Naive B cell (primary cell): Measurements from ENCODE around the gene API5. TPM values are rescaled to one million over a fixed set of nuclear protein-coding genes. Genes with fewer than 3 reads are reported as not detected.

Experiments used
- ATAC-seq, 2 donors: fragments of 150-1000 bp; cut with Tn5 transposase; 2 replicates each; pipeline ENCODE4 v1.10.0; 2021; ENCODE audit warnings: low read depth in 2 of 2, mild to moderate bottlenecking in 2 of 2, moderate library complexity in 2 of 2
- DNase-seq: peaks from one replicate; pipeline ENCODE4 v3.0.0; 2022
- H3K27ac Mint-ChIP-seq, 6 donors: one replicate each; pipeline ENCODE4 v1.8.0; 2020 to 2022; ENCODE audit warnings: mild to moderate bottlenecking in 6 of 6, mixed read lengths in 6 of 6, moderate library complexity in 5 of 6, inconsistent platforms in 2 of 6
- H3K27me3 Mint-ChIP-seq, 3 donors: one replicate each; pipeline ENCODE4 v1.8.0; 2021 to 2022; ENCODE audit warnings: mixed read lengths in 3 of 3, mild to moderate bottlenecking in 1 of 3
- H3K36me3 Mint-ChIP-seq, 2 donors: one replicate each; pipeline ENCODE4 v1.8.0; 2020 to 2022; ENCODE audit warnings: mixed read lengths in 2 of 2, inconsistent platforms in 1 of 2, mild to moderate bottlenecking in 1 of 2
- H3K4me1 Mint-ChIP-seq, 3 donors: one replicate each; pipeline ENCODE4 v1.8.0; 2020 to 2022; ENCODE audit warnings: mixed read lengths in 3 of 3, inconsistent platforms in 1 of 3, mild to moderate bottlenecking in 1 of 3, moderate library complexity in 1 of 3
- H3K4me3 Mint-ChIP-seq, 8 donors: one replicate each; pipeline ENCODE4 v1.8.0; 2020 to 2022; ENCODE audit warnings: mild to moderate bottlenecking in 8 of 8, mixed read lengths in 8 of 8, moderate library complexity in 8 of 8, inconsistent platforms in 2 of 8
- H3K9me3 Mint-ChIP-seq, 7 donors: one replicate each; pipeline ENCODE4 v1.8.0; 2020 to 2022; ENCODE audit warnings: mixed read lengths in 7 of 7, mild to moderate bottlenecking in 5 of 7, inconsistent platforms in 2 of 7, moderate library complexity in 1 of 7
- polyA plus RNA-seq, 6 donors: library from polyadenylated mRNA; unstranded; fragments of 300-500 nt; fragmentation: Illumina TruSeq; gene quantifications; one replicate each; pipeline ENCODE4 v1.2.3, GENCODE V29; 2021; ENCODE audit warnings: low read depth in 6 of 6

The API5 gene
- 100 to 1,000 TPM in 5 of 6 donors, 10 to 100 TPM in 1; 97.4 to 143 (median 122) TPM for polyA plus RNA-seq

DNA sequence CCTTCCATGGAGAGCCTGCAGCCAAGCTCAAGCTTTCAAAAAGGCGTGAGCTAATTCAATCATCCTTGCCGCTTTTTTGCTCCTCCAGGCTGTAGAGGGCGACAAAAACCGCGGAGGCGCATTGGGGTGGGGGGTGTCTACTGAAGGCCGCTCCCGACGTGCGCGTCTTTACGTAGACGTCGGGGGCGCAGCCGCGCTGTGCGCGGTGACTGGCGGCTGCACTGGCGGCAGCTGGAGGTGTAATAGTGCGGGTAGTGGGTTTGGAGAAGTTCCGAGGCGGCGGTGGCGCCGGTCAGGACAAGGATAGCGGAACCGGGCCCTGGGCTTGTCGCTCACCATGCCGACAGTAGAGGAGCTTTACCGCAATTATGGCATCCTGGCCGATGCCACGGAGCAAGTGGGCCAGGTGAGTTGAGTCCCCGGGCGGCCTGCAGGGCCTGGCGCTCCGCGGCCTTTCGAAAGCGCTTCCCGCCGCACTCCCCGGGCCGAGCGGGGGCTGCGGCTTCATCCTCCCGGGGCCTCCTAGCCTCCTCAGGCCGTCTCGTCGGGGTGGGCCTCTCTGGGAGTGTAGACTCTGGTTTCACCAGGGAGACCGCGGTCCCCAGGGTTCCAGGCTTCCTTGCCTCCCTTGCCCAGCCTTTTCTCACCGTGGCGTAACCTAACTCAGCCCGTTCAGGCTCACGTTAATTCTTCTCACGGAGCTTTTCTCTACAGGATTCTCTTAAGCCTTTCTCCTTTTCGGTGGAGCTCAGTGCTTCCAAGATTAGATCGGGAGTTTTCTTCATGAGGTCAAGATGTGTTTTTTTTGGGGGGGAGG is at the start of gene API5:
API5 (plus strand) TSS at position 206 of the 817 bp plus-strand sequence; CDS start at position 338, 132 bp downstream.
- ATAC-seq (peak; percentile 94 to 95), DNase-seq (peak; percentile 95)
- no peaks in the 10 kb centered on the region for H3K36me3 Mint-ChIP-seq
- peaks cover 31 to 46% (median 43%) of the 10 kb centered on the region in 3 donors for H3K4me1 Mint-ChIP-seq
- no peaks in the 10 kb centered on the region for H3K27me3 Mint-ChIP-seq
- peak within 1 kb of the TSS; percentile 89 to 97 (median 94) for H3K4me3 Mint-ChIP-seq
- H3K9me3 Mint-ChIP-seq, result no peaks in the 10 kb centered on the region
- peak within 1 kb of the TSS; percentile 91 to 99 (median 96) for H3K27ac Mint-ChIP-seq

DNA sequence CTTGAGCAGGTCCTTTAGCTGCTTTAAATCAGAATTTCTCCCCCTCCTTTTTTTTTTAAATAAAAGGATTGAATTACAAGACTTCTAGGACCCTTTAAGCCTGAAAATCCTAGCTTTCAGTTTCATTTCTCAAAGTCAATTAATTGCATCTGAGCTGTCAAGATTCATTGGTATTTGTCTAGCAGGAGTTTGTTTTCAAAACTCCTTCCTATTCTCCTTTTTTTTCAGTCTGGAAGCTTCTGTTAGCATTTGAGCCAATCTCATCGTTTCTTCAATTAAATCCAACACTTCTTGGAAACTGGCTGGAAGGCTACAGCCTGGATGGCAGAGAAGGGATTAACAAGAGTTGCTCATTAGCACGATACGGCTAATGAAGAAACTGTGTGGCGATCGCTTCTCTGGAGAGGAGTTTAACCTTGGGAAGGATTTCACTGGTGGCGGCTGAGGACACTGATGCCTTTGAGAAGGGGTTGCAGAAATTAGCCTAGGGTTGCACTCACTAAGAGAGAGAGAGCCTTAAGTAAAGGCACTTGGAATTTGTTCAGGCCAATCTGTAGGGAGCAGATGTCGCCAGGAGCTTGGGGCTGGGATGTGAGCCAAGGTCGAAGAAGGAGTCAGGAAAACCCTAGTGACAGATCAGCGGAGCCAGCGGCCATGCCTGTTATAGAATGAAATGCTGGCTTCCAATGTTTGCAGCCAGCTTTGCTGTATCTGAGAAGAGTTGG is 43.8 kb upstream of the API5 start:
- Mint-ChIP-seq H3K4me1 (no peaks in the 10 kb centered on the region), H3K4me3 (peak overlapping the region in 1 of 8 donors; percentile 4), H3K36me3 (no peaks in the 10 kb centered on the region), H3K27me3 (peaks cover 12 to 30% (median 14%) of the 10 kb centered on the region in 3 donors), H3K27ac (no peak overlapping the region), H3K9me3 (peaks cover 0 to 7% (median 4%) of the 10 kb centered on the region in 7 donors)
- DNase-seq (no peak), ATAC-seq (no peak)

DNA sequence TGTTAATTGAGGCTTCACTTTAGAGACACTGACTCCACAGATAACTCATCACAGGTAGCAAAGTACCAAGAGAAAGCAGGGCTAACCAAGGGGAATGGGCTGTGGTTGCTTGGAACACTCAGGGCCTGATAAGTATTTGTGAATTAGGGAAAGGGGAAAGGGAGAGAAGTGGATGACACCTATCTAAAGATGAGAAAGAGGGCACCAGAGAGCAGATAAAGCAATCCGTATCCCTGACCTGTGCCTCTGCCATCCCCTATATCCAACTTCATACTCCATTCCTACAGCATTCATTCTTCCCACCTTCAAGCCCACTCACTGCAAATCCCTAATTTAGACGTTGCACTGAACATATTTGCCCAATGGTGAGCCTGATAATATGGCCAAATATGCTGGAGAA is 43.0 kb upstream of the API5 start:
- DNase-seq, result no peak
- Mint-ChIP-seq H3K4me1 (no peaks in the 10 kb centered on the region), H3K4me3 (peak overlapping the region in 1 of 8 donors; percentile 16), H3K36me3 (peaks cover 0 to 3% of the 10 kb centered on the region in 2 donors), H3K27me3 (peaks cover 12 to 30% (median 14%) of the 10 kb centered on the region in 3 donors), H3K9me3 (peaks cover under 1 to 12% (median 8%) of the 10 kb centered on the region in 7 donors), H3K27ac (no peak overlapping the region)
- no peak for ATAC-seq

DNA sequence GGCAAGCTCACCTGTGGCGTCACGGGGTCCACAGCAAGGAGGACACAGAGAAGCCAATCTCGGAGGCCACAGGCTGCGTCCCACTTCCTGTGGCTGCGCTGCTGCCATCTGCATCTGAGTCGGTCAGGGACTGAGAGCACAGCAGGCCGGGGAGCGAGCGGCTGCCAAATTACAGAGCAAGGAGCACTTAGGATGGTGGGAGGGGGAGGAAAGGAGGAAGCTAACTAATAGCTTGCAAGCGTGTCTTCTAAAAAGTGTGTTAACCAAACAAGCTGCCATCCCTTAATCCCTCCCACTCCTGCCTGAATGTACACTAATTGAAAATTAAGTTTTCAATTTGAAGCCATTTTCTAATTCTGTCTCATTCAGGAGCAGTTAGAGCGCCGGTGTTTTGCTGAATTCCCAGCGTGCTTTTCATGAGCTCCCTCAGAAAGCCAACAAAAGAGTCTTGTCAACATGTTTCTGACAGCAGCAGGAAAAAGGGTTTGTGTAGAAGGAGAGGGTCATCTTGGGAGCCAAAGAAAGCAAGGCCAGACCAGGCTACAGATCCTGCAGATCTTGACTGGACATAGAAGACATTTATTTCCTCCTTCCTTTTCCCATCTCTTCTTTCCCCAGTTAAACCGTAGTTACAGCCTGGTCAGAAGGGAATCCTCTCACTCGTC is 42.4 kb upstream of the API5 start:
- Mint-ChIP-seq H3K36me3 (peaks cover 0 to 9% of the 10 kb centered on the region in 2 donors), H3K27ac (no peak overlapping the region), H3K4me3 (peak overlapping the region in 1 of 8 donors; percentile 52), H3K9me3 (peaks cover 5 to 18% (median 13%) of the 10 kb centered on the region in 7 donors), H3K4me1 (no peaks in the 10 kb centered on the region), H3K27me3 (peaks cover 12 to 24% (median 14%) of the 10 kb centered on the region in 3 donors)
- ATAC-seq (no peak), DNase-seq (no peak)

DNA sequence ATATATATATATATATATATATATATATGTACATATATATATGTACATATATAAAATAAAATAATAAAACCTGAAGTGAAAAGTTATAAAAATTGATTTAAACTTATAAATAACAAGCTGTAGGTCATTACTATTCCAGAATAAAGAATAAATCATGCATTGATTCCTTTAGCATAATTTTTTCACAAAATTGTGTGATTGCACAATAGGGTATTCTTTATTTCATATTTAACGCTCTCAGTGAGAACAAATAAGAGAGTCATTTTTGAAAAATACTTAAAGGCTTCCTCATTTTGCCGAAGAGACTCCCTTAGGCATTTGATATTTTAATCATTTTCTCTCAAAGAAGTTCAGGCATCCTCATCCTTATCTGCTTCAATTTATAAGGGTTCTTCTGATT is 41.3 kb upstream of the API5 start:
- H3K4me1 Mint-ChIP-seq, result no peaks in the 10 kb centered on the region

DNA sequence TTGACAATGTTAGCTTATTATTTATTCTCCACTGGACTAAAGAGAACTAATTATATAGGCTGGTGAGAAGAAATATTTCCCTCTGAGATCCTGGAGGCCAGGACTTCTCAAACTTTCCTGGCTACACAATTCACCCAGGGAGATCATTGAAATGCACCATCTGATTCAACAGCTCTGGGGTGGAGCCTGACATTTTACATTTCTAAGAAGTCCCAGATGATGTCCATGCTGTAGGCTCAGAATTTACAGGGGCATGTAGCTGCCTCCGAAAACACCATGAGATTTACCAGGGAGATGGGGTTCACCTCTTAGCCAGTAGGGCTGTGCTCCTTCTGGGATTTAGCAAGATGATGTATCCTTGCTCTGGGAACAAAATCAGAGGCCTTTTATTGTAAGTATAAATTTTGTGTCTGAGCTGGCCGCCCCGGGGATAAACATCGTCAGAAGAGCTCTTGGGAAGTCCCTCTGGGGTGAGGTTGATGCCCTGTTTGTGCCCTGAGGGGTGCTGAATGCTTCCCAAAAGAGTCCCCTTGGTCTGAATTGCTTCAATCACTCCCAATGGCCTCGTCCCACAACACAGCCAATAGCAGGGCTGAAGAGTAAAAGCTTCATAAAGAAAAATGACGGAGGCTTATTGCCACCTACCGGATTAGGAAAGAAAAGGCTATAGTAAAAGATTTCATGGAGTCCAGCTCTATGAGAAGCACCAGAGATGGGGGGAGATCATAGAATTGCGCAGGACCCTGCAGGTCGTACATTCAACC is 33.4 kb upstream of the API5 start:
- DNase-seq (no peak), ATAC-seq (no peak)
- Mint-ChIP-seq H3K27ac (no peak overlapping the region), H3K27me3 (peaks cover 18 to 35% (median 20%) of the 10 kb centered on the region in 3 donors), H3K4me3 (no peak overlapping the region), H3K9me3 (peaks cover 5 to 18% (median 10%) of the 10 kb centered on the region in 7 donors), H3K4me1 (no peaks in the 10 kb centered on the region), H3K36me3 (peaks cover 0 to 9% of the 10 kb centered on the region in 2 donors)

More for the DNA sequence above, 41.3 kb upstream of the API5 start:
- Mint-ChIP-seq H3K27me3 (peaks cover 12 to 17% (median 14%) of the 10 kb centered on the region in 3 donors), H3K27ac (no peak overlapping the region), H3K9me3 (peaks cover 5 to 22% (median 16%) of the 10 kb centered on the region in 7 donors), H3K4me3 (no peak overlapping the region), H3K36me3 (peaks cover 0 to 9% of the 10 kb centered on the region in 2 donors)
- ATAC-seq, result no peak
- DNase-seq, result no peak

DNA sequence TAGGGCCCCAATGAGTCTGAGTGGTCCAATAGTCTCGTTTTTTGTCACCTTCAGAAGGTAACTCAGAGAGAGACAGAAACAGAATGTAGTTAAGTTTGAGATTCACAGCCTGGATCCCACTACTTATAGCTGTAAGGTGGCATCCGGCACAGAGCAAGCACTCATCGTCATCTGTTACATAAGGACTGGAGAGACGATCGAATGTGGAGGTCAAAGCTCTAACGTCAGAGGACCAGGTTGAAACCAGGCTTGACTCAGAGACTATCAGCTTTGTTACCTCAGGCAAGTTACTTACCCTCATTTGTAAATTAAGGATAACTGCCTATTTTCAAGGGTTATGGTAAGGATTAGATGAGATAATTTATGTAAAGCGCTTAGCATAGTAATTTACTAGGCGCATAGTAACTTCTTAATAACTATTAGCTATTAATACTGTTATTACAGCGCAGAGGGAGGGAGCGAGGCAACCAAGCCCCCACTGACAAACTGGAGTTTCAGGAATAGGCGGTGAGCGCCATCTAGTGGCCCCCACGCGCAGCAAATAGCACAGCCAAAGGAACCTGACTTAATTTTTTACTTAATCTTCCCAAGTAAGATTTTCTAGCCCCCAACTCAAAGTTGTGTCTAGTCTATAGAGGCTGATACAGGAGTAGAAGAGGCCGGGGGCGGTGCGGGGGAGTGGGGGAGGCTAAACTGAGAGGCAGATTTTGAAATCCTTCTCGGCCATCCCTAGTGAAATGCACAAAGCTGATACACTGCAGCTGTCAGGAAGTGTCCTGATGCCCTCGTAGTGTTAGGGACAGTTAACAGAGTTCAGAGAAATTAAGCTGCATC is 29.0 kb upstream of the API5 start:
- Mint-ChIP-seq H3K4me1 (no peaks in the 10 kb centered on the region), H3K27me3 (peaks cover 26 to 36% (median 28%) of the 10 kb centered on the region in 3 donors), H3K4me3 (no peak overlapping the region), H3K9me3 (no peaks in the 10 kb centered on the region), H3K36me3 (no peaks in the 10 kb centered on the region), H3K27ac (no peak overlapping the region)
- DNase-seq (peak; percentile 14), ATAC-seq (no peak)

DNA sequence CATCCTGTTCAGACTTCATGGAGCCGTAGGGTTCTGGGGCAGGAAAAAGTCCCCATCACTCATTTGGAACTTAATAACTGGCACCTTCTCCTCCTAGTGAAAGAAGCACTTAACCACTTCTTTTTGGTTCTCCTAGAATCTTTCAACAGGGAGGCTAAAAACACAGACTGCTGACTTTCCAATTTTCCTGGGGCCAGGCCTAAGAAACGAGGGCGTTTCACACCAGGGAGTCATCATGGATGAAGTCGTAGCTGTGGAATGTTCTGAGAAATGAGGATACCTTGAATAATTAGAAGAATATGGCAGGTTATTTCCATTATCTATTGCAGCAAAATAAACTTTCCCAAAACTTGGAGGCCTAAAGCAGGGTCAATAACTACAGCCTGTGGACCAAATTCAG is 26.0 kb upstream of the API5 start:
- no peak for ATAC-seq
- H3K9me3 Mint-ChIP-seq, result peaks cover 0 to 19% (median 2%) of the 10 kb centered on the region in 7 donors
- H3K27me3 Mint-ChIP-seq, result peaks cover 18 to 21% (median 19%) of the 10 kb centered on the region in 3 donors
- no peak overlapping the region for H3K4me3 Mint-ChIP-seq
- H3K36me3 Mint-ChIP-seq, result no peaks in the 10 kb centered on the region
- DNase-seq, result no peak
- no peak overlapping the region for H3K27ac Mint-ChIP-seq
- H3K4me1 Mint-ChIP-seq, result peaks cover 0 to 4% (median 0%) of the 10 kb centered on the region in 3 donors

DNA sequence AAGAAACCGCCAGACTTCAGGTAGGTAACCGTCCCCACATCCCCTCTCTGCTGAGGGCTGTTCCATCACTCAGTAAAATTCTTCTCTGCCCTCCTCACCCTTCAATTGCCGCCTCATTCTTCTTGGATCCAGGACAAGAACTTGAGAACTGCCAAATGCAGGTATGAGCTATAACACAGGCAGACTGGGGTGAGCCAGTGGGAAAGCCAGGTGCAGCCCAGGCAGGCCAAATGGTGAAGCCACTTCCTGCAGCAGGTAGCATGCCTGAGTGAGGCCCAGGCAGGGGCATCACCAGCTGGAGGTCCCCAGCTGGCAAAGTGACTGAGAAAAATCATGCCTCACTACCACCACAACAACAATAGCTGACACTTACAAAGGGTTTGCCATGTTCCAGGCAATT is 22.4 kb upstream of the API5 start:
- Mint-ChIP-seq H3K27ac (no peak overlapping the region), H3K9me3 (peaks cover 0 to 37% (median 7%) of the 10 kb centered on the region in 7 donors), H3K4me1 (peaks cover 0 to 4% (median 0%) of the 10 kb centered on the region in 3 donors), H3K27me3 (peaks cover 4 to 31% (median 19%) of the 10 kb centered on the region in 3 donors), H3K36me3 (no peaks in the 10 kb centered on the region), H3K4me3 (no peak overlapping the region)
- no peak for DNase-seq
- ATAC-seq, result no peak

DNA sequence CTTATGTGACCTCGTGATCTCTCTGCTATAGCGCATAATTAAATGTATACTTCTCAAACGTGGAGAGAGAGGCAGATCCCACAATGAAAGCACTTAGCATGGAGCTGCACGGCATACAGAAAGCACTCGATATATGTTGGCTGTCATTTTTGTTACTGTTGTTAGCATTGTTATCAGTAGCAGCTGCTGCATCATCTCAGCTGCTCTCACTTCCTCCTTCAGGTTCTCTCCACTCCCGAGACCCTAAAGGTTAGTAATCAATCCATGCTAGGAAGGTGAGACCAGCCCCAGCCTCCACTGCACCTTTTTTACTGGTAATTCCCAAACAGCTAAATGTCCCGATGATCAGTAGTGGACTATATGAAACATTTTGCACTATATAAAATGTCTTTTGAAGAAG is 13.4 kb upstream of the API5 start:
- Mint-ChIP-seq H3K27ac (no peak overlapping the region), H3K9me3 (peaks cover 5 to 29% (median 21%) of the 10 kb centered on the region in 7 donors), H3K27me3 (peaks cover 18 to 34% (median 31%) of the 10 kb centered on the region in 3 donors), H3K4me1 (no peaks in the 10 kb centered on the region), H3K4me3 (no peak overlapping the region), H3K36me3 (peaks cover 0 to 14% of the 10 kb centered on the region in 2 donors)
- DNase-seq (no peak), ATAC-seq (no peak)

DNA sequence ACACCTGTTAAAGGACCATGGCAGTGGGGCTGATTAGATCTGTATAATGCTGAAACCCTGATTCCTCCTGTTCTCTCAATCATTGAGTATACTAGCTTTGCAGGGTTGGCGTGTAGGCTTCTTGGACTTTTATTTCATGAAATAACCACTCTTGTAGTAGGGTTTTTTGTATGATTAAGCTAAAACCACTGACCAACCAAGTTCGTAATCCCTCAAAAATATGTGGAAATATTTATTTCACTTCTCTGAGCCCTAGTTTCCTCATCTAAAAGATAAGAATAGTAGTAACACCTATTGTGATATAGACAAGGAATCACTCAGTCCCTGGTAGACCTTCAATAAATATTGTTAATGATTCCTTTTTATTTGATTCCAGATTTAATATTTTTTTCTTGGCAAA is 4.2 kb downstream of the API5 start:
- Mint-ChIP-seq H3K27ac (peak overlapping the region in 2 of 6 donors; percentile 2 to 67), H3K4me1 (peaks cover 31 to 52% (median 48%) of the 10 kb centered on the region in 3 donors), H3K36me3 (peaks cover 0 to 2% of the 10 kb centered on the region in 2 donors), H3K4me3 (peak overlapping the region in 1 of 8 donors; percentile 90), H3K27me3 (no peaks in the 10 kb centered on the region), H3K9me3 (no peaks in the 10 kb centered on the region)
- DNase-seq (no peak), ATAC-seq (no peak)

DNA sequence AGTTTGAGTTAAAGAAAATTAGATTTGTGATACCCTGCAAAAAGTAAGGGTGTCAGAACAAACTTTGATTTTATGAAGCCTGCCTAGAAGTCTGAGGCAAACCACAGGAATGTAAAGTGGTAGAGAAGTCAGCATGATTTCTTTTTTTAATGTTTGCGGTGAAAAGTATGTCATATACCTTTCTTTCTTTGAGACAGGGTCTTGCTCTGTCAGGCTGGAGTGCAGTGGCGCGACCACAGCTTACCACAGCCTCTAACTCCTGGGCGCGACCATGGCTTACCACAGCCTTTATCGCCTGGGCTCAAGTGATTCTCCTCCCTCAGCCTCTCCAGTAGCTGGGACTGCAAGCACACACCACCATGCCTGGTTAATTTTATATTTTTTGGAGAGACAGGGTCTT is 4.7 kb downstream of the API5 start:
- Mint-ChIP-seq H3K9me3 (no peaks in the 10 kb centered on the region), H3K27me3 (no peaks in the 10 kb centered on the region), H3K4me1 (peaks cover 29 to 51% (median 46%) of the 10 kb centered on the region in 3 donors), H3K4me3 (peak overlapping the region in 1 of 8 donors; percentile 90), H3K36me3 (peaks cover 0 to 5% of the 10 kb centered on the region in 2 donors), H3K27ac (peak overlapping the region in 2 of 6 donors; percentile 2 to 87)
- DNase-seq, result no peak
- ATAC-seq, result no peak
